Adrenal gland (tissue), 19 donors: ENCODE measurements around the gene OGFOD1. TPM values are rescaled to one million over a fixed set of nuclear protein-coding genes. Genes with fewer than 3 reads are reported as not detected.

Experiments used
- DNase-seq, 7 donors: peaks; one replicate each; pipeline ENCODE4 v3.0.0-alpha.2; 2019 to 2020
- H3K27ac ChIP-seq, 5 donors: fragments of 200-600 bp; sonication (generic) in 4 of 5; 1 replicate in 3 of 5; 2 replicates in 2 of 5; pipeline versions ENCODE4 v1.5.1 to v1.8.0; 2016 to 2020; ENCODE audit warnings: mild to moderate bottlenecking in 1 of 5
- H3K27me3 ChIP-seq: fragments of 200-600 bp; 2 replicates; pipeline ENCODE4 v1.8.0; 2021
- H3K36me3 ChIP-seq, 2 donors: fragments of 200-600 bp; replicated peaks in 1 of 2; 1 replicate in 1 of 2; 2 replicates in 1 of 2; pipeline versions ENCODE4 v1.5.1 to v1.8.0; 2018 to 2022
- H3K4me1 ChIP-seq, 2 donors: fragments of 200-600 bp; replicated peaks in 1 of 2; 1 replicate in 1 of 2; 2 replicates in 1 of 2; pipeline versions ENCODE4 v1.5.1 to v1.8.0; 2018 to 2021
- H3K4me3 ChIP-seq, 4 donors: fragments of 200-600 bp; sonication (generic) in 3 of 4; one replicate each; pipeline ENCODE4 v1.5.1; 2016 to 2018
- H3K9me3 ChIP-seq, 3 donors: fragments of 200-600 bp; sonication (generic) in 1 of 3; replicated peaks in 1 of 3; 1 replicate in 2 of 3; 2 replicates in 1 of 3; pipeline versions ENCODE4 v1.5.1 to v1.8.0; 2016 to 2021
- POLR2A ChIP-seq, 2 donors: fragments of 450-650 bp; IDR thresholded peaks; one replicate each; pipeline ENCODE4 v1.6.1; 2017; ENCODE audit warnings: antibody characterized with exemption in 2 of 2, mild to moderate bottlenecking in 2 of 2, moderate library complexity in 1 of 2
- WGBS, 4 donors: extraction: QIAGEN DNeasy Blood & Tissue Kit in 2 of 4; methylation state at CpG; one replicate each; pipeline versions ENCODE4 v1.1.5 to v1.1.7; 2013 to 2017; 5-methylcytosine and 5-hydroxymethylcytosine counted together
- intact Hi-C, 2 donors: fragments of 100-400 bp; cut with DNase I; formaldehyde crosslinking; loops; one replicate each; pipeline versions ENCODE4 v1.14.1 to v1.15.0; 2022 to 2023
- long read RNA-seq, 10 donors: library from polyadenylated mRNA in 3 of 10; unstranded in 2 of 10; stranded (forward) in 1 of 10; transcript quantifications; one replicate each; pipeline ENCODE4 v2.0.0 and lab custom pipeline, GENCODE V29; 2021 to 2026
- polyA plus RNA-seq, 3 donors: library from polyadenylated mRNA; stranded (reverse); fragments of 200-250 nt in 2 of 3; fragments of 350-450 nt in 1 of 3; fragmentation: Illumina TruSeq in 1 of 3; extraction: RNeasy Lipid Tissue Mini Kit (QIAGEN cat#74804) in 1 of 3; gene quantifications; one replicate each; pipeline ENCODE4 v1.2.3, GENCODE V29; 2013 to 2014
- total RNA-seq, 9 donors: library from RNA; depleted of rRNA in 4 of 9; stranded (reverse); fragments of >200 nt in 4 of 9; fragments of 120-200 nt in 1 of 9; fragmentation: NEBNext Ultra II Directional in 1 of 9; extraction: Animal tissue kit (Norgen Biotek cat#: 25700) in 1 of 9; gene quantifications; one replicate each; pipeline versions ENCODE4 v1.1.0 to v1.2.4, GENCODE V29; 2013 to 2023
- TF ChIP-seq, protein P1 (sequence below), 6 experiments: fragments of 450-650 bp in 4 of 6; fragments of 200-600 bp in 2 of 6; sonication (generic) in 1 of 6; IDR thresholded peaks; 1 replicate in 5 of 6; 2 replicates in 1 of 6; pipeline versions ENCODE4 v1.5.1 to v1.8.0; 2016 to 2021; ENCODE audit warnings: antibody characterized with exemption in 6 of 6, mild to moderate bottlenecking in 2 of 6, moderate library complexity in 1 of 6
- donor health status: healthy with polysubstance abuse.
- donor health status: Bipolar disorder and iron deficiency.
- donor health status: DM: yes; HTN: yes; CAD: no.
- donor health status: DM: no; HTN: no; CAD: no.
- donor health status: DM: no; HTN: no; CAD: no.
- donor health status: DM: yes; HTN: yes; CAD: no.

The OGFOD1 gene
- total RNA-seq: 100 to 1,000 TPM in 3 of 9 donors, 10 to 100 TPM in 6; 28.1 to 183 (median 54.9) TPM
- polyA plus RNA-seq: 100 to 1,000 TPM in 1 of 3 donors, 10 to 100 TPM in 1, 1 to 10 TPM in 1; 9.2 to 132 (median 11.5) TPM
- long read RNA-seq, donor 1, full-length matches to known transcripts: 25 of 526 reads
- long read RNA-seq, donor 1, partial matches to known transcripts: 490 of 526 reads
- long read RNA-seq, donor 1, other reads (novel, unspliced or antisense): 11 of 526 reads
- long read RNA-seq, donor 2, full-length matches to known transcripts: 9 of 113 reads
- long read RNA-seq, donor 2, partial matches to known transcripts: 104 of 113 reads
- long read RNA-seq, donor 2, other reads (novel, unspliced or antisense): 0 of 113 reads
- long read RNA-seq, donor 3, full-length matches to known transcripts: 13 of 203 reads
- long read RNA-seq, donor 3, partial matches to known transcripts: 174 of 203 reads
- long read RNA-seq, donor 3, other reads (novel, unspliced or antisense): 16 of 203 reads
- long read RNA-seq, donor 4, full-length matches to known transcripts: 7 of 12 reads
- long read RNA-seq, donor 4, partial matches to known transcripts: 3 of 12 reads
- long read RNA-seq, donor 4, other reads (novel, unspliced or antisense): 2 of 12 reads
- long read RNA-seq, donor 5, full-length matches to known transcripts: 53 of 54 reads
- long read RNA-seq, donor 5, partial matches to known transcripts: 0 of 54 reads
- long read RNA-seq, donor 5, other reads (novel, unspliced or antisense): 1 of 54 reads
- long read RNA-seq, donor 6, full-length matches to known transcripts: 6 of 11 reads
- long read RNA-seq, donor 6, partial matches to known transcripts: 2 of 11 reads
- long read RNA-seq, donor 6, other reads (novel, unspliced or antisense): 3 of 11 reads
- long read RNA-seq, donor 7, full-length matches to known transcripts: 6 of 87 reads
- long read RNA-seq, donor 7, partial matches to known transcripts: 81 of 87 reads
- long read RNA-seq, donor 7, other reads (novel, unspliced or antisense): 0 of 87 reads
- long read RNA-seq, donor 8, full-length matches to known transcripts: 22 of 58 reads
- long read RNA-seq, donor 8, partial matches to known transcripts: 36 of 58 reads
- long read RNA-seq, donor 8, other reads (novel, unspliced or antisense): 0 of 58 reads
- long read RNA-seq, donor 9, full-length matches to known transcripts: 9 of 236 reads
- long read RNA-seq, donor 9, partial matches to known transcripts: 221 of 236 reads
- long read RNA-seq, donor 9, other reads (novel, unspliced or antisense): 6 of 236 reads
- long read RNA-seq, donor 10, full-length matches to known transcripts: 10 of 209 reads
- long read RNA-seq, donor 10, partial matches to known transcripts: 199 of 209 reads
- long read RNA-seq, donor 10, other reads (novel, unspliced or antisense): 0 of 209 reads

DNA sequence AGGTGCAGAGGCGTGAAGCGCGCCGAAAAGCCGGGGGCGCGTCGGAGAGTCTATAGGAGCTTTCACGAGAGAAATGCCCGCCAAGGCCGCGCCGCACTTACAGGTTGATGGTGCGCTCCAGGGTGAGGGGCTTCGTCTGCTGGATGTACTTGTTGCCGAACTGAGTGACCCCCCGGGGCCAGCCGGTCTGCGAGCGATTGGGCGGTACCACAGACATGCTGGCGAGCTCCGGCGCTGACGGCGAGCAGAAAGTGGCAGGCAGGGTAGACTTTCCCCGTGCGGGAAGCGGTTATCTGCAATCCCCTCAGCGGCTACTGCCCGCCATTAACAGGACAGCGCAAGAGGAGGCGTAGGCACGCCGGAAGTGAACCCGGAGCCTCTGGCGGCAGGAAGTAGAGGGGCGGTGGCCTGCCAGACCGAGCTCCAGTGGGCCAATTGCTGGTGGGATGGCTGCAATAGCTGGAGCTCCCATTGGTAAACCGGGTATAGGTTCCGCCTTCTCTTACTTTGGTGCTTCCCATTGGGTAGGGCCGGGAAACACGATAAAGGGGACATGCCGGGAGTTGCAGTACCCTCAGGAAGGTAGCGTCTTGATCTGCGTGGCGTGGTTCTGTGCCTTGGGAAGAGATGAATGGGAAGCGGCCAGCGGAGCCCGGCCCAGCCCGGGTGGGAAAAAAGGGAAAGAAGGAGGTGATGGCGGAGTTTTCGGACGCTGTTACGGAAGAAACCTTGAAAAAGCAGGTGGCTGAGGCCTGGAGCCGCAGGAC, at the start of gene OGFOD1, which contains the start of gene NUDT21:
Gene OGFOD1, plus strand, starts transcription at position 569 of the 767 bp plus-strand sequence. Its CDS starts 59 bp downstream, at position 628.
Gene NUDT21, minus strand, starts transcription at position 347 of the 767 bp plus-strand sequence. Its CDS starts 130 bp downstream, at position 217.
- H3K27ac ChIP-seq: peak within 1 kb of the TSS; percentile 76 to 93 (median 88)
- intact Hi-C loops: no loop called here
- 0% methylated on average over 27 to 56 of the region's 56 CpGs for WGBS, 4 donors
- peak within 1 kb of the TSS; percentile 62 to 98 (median 89) for H3K4me3 ChIP-seq
- TF ChIP-seq, protein P1, sequence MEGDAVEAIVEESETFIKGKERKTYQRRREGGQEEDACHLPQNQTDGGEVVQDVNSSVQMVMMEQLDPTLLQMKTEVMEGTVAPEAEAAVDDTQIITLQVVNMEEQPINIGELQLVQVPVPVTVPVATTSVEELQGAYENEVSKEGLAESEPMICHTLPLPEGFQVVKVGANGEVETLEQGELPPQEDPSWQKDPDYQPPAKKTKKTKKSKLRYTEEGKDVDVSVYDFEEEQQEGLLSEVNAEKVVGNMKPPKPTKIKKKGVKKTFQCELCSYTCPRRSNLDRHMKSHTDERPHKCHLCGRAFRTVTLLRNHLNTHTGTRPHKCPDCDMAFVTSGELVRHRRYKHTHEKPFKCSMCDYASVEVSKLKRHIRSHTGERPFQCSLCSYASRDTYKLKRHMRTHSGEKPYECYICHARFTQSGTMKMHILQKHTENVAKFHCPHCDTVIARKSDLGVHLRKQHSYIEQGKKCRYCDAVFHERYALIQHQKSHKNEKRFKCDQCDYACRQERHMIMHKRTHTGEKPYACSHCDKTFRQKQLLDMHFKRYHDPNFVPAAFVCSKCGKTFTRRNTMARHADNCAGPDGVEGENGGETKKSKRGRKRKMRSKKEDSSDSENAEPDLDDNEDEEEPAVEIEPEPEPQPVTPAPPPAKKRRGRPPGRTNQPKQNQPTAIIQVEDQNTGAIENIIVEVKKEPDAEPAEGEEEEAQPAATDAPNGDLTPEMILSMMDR (IDR thresholded peaks at IDR 0.05): peak in 4 of 6 experiments; percentile 8 to 26 (median 11)
- TF ChIP-seq POLR2A (IDR thresholded peaks at IDR 0.05): peak; percentile 48 to 87
- no peaks in the 10 kb centered on the region for H3K9me3 ChIP-seq
- peaks cover 15 to 40% of the 10 kb centered on the region in 2 donors for H3K4me1 ChIP-seq
- peaks cover 0 to 25% of the 10 kb centered on the region in 2 donors for H3K36me3 ChIP-seq
- no peaks in the 10 kb centered on the region for H3K27me3 ChIP-seq
- peak; percentile 93 to 98 (median 98) for DNase-seq

DNA sequence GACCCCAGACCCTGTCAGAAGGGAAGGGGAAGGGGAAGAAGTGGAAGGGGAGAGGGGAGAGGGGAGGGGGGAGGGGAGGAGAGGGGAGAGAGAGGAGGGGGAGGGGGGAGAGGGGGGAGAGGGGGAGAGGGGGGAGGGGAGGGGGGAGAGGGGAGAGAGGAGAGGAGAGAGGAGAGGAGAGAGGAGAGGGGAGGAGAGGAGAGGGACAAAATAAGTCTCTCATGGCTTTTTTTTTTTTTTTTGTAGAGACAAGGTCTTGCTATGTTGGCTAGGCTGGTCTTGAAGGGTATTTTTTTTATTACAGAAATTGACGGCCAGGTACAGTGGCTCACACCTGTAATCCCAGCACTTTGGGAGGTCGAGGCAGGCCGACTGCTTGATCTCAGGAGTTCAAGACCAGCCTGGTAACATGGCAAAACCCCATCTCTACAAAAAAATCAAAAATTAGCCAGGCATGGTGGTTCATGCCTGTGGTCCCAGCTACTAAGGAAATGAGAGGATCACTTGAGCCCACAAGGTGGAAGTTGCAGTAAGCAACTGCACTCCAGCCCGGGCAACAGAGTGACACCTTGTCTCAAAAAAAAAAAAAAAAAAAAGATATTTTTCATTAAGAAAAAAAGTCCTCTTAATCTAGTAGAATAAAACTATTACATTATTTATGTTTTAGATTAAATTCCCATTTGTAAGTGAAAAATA, 45.2 kb upstream of the OGFOD1 start:
- Histone ChIP-seq H3K27ac (no peak overlapping the region), H3K36me3 (peaks cover 6 to 63% of the 10 kb centered on the region in 2 donors), H3K4me1 (no peaks in the 10 kb centered on the region), H3K4me3 (no peak overlapping the region), H3K9me3 (no peaks in the 10 kb centered on the region), H3K27me3 (no peaks in the 10 kb centered on the region)
- intact Hi-C loops: no loop called here
- 63 to 89% (median 75%) methylated on average over 4 of the region's 4 CpGs for WGBS, 4 donors
- TF ChIP-seq, protein P1 (IDR thresholded peaks at IDR 0.05): no peak
- TF ChIP-seq POLR2A (IDR thresholded peaks at IDR 0.05): no peak
- no peak for DNase-seq

DNA sequence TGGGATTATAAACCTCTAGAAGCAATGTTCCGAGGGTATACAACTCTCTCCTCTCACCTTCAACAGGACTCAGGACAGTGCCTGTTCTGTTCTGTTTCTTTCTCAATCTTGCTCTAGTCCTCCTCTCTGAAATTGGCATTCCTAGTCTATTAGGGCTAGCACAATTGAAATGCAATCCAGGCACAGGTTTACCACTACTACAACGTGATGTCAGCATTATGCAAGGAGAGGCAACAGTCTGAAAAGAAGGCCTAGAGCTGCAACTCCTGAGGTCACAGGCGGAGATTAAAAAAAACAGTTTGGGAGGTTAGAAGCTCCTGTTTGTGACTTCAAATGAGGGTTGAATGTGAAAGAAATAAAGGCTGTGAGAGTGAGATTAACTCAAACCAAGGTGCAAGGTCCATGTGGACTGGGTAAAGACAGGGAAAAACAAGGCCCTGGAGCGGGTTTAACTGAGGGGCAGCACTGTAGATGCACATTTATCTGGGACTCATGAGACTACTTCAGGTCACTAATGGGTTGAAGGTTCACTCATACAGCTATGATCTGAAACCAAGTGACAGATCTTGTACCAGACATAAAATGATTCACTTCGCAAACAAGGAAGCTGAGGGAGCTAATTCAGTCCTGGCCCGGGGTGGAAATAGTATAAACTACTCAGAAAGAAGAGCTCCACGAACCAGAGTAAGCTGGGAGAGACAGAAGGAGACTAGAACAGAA, 42.8 kb upstream of the OGFOD1 start:
- 71 to 93% (median 88%) methylated on average over 7 of the region's 7 CpGs for WGBS, 4 donors
- H3K27ac ChIP-seq: peak overlapping the region in 2 of 5 donors; percentile 13 to 37
- TF ChIP-seq POLR2A (IDR thresholded peaks at IDR 0.05): no peak
- TF ChIP-seq, protein P1 (IDR thresholded peaks at IDR 0.05): no peak
- peaks cover 0 to 50% of the 10 kb centered on the region in 2 donors for H3K36me3 ChIP-seq
- no peak for DNase-seq
- no peaks in the 10 kb centered on the region for H3K4me1 ChIP-seq
- intact Hi-C loops: no loop called here
- no peak overlapping the region for H3K4me3 ChIP-seq
- H3K9me3 ChIP-seq: no peaks in the 10 kb centered on the region
- no peaks in the 10 kb centered on the region for H3K27me3 ChIP-seq
